ENCODE results near the gene EIF5.

The EIF5 gene

DNA sequence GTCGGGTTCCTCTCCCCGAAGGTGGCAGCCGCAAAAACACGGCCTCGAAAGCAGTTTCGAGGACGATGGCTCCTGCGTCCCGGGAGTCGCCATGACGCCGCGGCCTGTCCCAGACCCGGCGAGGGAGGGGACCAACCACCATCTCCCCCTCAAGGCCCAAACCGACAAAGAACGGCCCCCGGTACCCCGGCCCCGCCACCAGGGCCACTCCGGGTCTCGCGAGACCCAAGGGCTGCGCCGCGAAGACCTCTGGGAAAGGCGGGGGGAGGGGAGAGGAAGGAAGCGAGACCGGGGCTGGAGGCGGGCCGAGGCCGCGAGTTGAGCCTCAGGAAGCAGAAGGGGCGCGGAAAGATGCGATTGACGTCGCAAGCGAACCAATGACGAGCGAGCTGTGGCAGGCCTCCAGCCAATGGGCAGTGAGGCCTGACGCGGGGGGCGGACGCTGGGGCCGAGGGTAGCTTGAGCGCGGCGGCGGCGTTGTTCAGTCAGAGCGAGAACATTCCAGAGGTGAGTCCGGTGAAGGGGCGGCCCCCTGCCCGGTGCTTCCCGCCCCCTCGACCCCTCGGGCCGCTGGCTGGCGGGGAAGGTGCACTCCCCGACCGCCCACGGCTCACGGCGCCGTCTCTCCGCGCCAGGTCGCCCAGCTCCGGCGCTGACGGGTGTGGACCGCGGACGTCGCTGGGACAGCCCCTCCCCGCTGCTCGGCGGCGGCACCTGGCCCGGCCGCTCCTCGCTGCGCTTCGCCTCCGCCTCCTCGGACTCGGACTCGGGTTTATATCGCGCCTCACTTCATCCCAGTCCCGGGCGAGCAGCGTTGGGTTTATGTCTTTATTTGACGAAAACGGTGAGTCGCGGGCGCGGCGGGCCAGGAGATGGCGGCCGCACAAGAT lies at the start of gene EIF5:
Gene EIF5 (plus strand): TSS at position 484 of the 890 bp plus-strand sequence. CDS start 1,624 bp downstream, outside the sequence.
- DNase-seq (ENCODE audit: low read depth): peak; percentile 99

DNA sequence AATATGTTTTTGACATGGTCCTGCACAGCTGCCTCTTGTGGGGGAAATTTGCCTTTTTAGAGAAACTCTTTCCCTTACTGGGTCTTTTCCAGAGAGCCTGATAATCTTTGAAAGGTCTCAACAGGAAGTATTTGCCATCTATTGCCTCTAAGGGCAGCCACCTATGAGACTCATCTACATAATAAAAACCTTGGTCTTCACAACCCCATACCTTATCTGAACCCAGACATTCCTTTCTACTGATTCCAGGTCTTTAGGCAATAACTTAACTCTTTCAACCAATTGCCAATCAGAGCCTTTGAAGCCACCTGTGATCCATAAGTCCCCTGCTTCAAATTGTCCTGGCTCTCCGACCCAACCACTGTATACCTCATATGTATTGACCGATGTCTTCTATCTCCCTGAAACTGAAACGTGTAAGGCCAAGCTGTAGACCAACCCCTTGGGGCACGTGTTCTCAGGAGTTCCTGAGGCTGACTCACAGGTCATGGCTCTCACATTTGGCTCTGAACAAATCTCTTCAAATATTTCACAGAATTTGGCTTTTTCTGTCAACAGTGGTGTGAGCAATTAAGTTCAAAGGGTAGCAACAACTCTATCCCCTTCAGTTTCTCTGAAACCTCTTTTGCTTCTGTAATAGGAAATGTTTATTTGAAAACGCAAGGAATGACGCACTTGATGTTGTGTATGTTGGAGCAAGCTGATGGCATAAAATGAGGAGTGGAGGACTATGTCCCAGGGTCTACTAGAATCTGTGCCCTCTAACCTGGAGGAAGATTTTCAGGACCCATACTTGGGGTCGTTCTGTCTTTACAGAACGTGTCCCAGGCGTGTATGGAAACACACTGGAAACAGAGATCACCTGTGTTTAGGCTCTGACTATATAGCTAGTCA lies 49.2 kb upstream of the EIF5 start:
- DNase-seq (ENCODE audit: low read depth): no peak

DNA sequence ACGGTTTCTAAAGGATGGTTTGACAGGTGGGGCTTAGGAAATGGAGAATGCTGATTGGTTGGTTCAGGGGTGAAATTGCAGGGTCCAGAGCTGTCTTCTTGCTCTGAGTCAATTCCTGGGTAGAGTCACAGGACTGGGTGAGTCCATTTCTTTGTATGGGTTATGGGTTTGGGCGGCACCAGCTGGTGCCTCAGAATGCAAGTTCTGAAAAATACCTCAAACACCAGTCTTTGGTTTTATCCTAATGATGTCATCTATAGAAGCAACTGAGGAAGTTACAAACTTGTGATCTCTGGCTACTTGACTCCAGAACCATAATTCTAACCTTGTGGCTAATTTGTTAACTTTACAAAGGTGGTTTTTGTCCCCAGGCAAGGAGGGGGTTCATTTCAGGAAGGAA lies 47.6 kb upstream of the EIF5 start:
- no peak for DNase-seq (ENCODE audit: low read depth)

DNA sequence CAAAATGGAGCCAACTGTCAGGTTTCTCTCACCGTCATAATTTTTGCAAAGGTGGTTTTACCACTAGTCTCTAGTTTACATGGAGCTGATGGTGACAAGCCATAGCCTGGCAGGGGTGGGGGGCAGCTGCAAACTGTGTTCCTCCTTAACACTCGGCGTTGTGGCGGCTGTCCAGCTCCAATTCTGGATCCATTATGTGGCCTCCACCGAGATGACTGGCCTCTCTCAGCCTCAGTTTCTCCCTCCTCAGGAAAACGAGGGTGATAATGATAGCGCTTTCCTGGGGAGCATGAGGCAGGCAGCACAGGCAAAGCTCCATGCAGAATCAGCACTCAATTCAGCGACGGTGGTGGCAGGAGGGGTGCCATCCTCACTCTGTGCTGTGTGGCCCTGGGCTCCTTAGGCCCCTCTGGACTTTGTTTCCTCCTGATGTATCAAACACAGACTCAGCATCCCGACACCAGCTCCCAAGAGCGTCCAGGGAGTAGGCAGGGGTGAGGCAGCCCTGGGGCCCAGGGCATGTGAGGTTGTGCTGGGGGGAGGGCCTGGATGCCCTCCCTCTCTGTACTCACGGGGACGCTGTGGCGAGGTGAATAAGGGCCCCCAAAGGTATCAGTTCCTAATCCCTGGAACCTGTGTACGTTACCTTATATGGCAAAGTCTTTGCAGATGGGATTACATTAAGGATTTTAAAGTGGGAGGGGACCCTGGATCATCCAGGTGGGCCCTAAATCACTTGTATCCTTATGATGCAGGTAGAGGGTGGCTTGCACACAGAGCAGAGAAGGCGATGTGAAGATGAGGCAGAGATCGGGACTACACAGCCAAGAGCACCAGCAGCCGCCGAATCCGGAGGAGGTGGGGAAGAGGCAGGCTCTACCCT lies 46.8 kb upstream of the EIF5 start:
- DNase-seq (ENCODE audit: low read depth): no peak

DNA sequence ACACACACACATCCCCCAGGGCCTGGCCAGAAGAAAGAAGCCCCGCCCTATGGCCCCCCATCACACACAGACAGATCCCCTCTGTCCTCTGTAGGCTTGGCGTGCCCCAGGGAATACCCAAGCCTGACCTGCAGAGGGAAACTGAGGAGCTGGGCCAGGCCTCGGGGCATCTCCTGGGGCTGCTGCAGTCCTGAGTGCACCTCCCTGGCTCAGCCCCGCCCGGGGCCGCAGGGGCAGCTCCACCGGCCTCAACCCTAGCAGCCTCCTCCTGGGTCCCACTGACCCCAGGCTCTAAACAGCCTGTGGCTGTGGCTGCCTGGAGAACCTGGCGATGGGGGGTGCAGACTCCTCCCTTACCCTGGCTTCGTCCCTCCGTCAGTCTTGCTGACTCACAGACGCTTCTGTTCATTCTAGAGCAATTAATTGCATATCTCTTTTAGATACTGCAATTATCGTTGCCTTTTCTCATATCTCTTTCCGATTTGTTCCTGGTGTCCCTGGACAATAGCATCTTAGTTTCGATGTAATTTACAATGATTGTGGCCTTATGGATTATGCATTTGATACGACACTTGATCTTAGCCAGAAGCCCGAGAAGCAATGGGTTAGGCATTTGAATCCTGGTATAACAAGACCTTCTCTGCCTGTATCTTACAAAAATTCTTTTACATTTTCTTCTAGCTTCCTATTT lies 45.8 kb upstream of the EIF5 start:
- DNase-seq (ENCODE audit: low read depth): no peak

DNA sequence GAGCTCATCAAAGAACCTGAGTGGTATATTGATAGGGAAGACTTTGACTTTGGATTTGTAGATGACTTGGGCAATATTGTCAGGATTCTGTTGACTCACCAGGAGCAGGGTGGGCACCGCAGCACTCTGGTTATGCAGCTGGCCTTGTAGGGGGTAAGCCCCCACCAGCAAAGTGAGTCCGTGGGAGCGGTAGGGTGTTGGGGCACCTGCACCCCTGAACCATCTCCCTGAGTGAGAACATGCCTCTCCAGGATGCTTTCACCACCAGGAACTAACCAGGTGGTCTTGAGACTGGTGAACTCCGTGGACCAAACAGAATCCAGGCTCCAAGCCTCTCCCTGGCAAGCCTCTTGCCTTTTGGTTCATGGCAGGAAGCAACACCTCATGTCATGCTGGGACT lies 44.0 kb upstream of the EIF5 start:
- no peak for DNase-seq (ENCODE audit: low read depth)

DNA sequence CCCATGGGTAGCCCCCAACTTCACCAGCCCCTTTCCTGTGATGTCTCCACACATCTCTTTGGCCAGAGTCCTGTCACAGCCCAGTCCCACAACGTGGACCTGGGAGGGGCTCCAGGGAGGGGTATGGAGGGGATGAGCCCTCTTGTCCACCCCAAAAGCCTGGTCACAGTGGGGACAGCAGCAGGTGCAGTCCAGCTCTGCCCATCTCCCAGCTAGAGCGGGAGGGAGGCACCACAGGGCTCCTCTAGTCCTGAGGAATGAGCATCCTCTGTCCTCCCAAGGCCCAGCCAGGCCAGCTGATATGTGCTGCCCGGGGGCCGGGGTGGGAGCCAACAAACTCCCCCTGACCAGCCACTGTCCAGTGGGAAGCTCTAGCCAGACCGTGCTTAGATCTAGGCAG lies 43.5 kb upstream of the EIF5 start:
- DNase-seq (ENCODE audit: low read depth): no peak

DNA sequence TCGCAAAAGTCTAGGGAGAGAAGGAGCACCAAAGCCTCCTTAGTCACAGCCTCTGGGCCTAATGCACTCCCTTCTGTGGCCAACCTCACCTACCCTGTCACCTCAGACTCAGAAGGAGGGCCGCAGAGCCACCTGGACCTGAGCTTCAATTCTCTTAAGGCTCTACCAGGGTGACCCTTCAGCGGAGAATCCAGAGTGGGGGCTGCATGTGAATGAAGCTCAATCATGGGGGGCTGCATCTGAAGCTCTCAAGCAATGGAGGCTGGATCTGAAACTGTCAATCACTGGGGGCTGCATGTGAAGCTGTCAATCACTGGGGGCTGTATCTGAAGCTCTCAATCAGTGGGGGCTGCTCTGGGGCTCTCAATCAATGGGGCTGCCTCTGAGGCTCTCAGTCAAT lies 43.1 kb upstream of the EIF5 start:
- no peak for DNase-seq (ENCODE audit: low read depth)

DNA sequence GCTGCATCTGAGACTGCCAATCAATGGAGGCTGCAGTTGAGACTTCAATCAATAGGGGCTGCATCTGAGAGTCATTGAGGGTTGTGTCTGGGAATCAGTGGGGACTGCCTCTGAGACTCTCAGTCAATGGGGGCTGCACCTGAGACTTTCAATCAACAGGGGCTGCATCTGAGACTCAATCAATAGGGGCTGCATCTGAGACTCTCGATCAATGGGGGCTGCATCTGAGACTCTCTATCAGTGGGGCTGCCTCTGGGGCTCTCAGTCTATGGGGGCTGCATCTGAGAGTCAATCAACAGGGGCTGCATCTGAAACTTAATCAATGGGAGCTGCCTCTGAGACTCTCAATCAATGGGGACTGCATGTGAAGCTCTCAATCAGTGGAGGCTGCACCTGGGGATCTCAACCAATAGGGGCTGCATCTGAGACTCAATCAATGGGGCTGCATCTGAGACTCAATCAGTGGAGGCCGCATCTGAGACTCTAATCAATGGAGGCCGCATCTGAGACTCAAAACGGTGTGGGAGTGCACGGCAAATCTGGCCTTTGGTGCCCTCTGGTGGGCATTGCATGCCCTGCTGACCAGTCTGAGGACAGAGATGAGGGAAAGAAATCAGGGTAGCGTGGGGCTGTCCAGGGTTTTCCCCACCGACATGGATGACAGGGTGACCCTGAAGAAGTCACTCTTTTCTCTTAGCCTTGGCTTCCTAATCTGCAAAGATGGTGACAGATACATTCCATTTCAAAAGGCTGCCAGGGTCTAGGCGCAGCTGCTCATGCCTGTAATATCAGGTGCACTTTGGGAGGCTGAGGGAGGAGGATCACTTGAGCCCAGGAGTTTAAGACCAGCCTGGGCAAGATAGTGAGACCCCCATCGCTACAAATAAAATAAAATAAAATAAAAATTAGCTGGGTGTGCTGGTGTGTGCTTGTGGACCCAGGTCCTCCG lies 41.3 kb upstream of the EIF5 start:
- peak; percentile 53 for DNase-seq (ENCODE audit: low read depth)

DNA sequence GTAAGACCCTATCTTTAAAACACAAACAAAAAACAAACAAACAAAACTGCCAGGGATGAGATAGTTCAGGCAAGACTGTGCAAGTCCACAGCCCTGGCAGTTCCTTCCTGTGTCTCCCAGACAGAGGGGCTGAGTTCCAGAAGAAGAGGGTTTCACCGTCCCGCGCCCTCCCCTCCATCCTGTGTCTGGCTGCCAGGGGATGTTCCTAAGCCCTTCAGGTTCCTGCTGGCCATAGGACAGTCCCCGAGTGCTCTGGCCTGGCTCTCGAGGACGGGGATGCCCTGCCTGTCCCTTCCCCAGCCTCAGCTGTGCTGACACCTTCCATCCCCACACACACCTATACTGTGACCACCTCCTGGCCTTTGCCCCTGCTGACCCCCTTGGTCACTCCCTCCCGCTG lies 40.6 kb upstream of the EIF5 start:
- no peak for DNase-seq (ENCODE audit: low read depth)

DNA sequence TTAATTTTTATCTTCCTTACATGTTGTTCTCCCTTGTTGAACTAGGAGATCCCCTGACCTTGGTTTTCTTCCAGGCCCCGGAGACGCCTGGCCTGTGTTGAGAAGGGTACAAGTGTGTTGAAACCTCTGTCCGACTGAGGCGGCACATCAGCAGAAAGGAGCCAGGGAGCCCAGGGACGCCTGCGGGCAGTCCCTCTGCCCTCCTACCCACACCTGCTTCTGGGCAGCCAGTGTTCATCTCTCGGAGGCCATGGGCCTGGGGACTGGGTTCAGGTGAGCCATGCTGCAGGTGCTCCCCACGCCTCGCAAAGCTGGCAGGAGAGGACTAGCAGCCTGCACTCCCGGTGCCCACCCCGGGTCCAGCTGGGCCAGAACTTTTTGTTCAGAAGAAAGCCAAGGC lies 39.9 kb upstream of the EIF5 start:
- no peak for DNase-seq (ENCODE audit: low read depth)

DNA sequence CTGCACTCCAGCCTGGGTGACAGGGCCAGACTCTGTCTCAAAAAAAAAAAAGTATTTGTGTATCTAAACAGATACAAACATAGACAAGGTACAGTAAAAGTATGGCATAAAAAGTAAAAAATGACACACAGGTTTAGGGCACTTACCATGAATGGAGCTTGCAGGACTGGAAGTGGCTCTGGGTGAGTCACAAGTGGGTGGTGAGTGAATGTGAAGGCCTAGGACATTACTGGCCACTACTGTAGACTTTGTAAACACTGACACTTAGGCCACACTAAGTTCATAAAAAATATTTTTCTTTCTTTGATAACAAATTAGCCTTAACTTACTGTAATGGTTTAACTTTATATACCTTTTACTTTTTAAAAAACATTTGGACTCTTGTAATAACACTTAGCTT lies 38.0 kb upstream of the EIF5 start:
- DNase-seq (ENCODE audit: low read depth): no peak

DNA sequence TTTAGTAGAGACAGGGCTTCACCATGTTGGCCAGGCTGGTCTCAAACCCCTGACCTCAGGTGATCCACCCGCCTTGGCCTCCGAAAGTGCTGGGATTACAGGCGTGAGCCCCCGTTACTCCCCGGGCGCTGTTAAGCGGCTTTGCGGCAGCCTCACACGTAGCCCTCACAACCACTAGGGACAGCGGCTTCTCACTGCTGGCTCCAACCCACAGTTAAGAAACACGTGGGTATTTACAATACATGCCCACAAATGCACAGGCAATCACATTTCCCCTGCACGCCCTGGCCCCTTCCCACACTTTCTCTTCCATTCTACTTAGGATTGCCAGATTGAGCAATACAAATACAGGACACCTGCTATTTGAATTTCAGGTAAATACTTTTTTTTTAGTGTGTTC lies 37.0 kb upstream of the EIF5 start:
- no peak for DNase-seq (ENCODE audit: low read depth)

DNA sequence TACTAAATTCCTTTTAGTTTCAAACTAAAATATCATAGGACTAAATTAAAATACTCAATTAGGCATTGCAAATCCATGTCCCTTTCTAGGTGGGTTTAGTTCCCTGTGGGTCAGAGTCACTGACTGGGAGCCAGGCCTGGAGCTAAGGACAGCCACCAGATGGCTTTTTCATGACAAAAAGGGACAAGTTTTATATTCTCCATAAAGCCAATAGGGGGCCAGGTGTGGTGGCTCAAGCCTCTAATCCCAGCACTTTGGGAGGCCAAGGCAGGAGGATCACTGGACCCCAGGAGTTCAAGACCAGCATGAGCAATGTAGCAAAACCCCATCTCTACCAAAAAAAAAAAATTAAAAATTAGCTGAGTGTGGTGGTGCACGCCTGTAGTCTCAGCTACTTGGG lies 35.4 kb upstream of the EIF5 start:
- DNase-seq (ENCODE audit: low read depth): no peak

DNA sequence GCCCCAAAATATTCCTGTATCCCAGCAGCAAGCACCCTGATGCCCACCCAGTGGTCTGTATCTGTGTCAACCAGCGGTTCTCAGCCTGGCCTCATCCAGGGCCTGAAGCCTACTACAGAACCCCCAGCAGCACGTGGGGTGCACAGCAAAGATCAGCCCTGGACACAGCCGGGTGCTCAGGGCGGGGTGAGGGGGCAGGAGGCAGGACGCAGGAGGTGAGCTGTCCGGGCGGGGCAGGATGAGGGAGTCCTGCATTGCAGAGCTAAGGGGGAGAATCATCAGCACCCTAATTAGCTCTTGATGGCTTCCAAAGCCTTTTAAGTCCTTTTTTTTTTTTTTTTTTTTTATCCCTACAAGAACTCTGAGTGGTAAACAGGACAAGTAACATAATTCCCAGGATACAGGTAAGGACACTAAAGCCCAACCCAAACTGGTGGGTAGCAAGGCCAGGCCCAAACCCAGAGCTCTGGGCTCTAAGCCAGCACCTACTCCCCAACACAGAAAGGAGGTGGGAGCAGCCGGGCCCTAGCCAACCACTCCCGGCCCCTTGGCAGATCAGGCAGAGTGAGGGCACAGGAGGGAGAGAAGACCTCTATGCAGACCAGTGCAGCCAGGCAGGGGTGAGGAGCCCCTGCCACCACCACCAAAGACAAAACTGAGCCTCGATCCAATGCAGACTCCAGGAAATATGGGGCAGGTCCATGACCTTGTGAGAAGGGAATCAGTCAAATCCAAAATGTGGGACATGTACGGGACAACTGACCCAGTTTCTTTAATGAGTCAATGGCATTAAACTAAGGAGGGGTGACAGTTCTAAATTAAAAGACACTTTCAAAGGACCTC lies 32.3 kb upstream of the EIF5 start:
- DNase-seq (ENCODE audit: low read depth): no peak

DNA sequence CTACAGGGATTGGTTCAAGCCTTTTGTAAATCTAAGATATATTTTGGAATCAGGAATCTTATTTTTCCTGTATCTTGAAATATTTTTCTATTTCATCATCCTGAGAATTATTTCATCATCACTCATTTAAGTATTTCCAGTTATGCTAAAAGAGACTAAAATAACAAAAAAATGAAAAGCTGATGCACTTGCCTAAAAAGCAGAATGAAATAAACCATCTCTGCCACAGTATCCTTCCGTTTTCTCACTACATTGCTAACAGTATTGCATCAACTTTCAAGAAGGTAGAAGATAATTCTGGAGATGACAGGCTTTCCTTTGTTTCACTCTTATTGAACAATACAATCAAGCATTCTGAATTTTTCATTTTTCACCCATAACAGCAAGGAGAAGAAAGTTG lies 31.1 kb upstream of the EIF5 start:
- no peak for DNase-seq (ENCODE audit: low read depth)

DNA sequence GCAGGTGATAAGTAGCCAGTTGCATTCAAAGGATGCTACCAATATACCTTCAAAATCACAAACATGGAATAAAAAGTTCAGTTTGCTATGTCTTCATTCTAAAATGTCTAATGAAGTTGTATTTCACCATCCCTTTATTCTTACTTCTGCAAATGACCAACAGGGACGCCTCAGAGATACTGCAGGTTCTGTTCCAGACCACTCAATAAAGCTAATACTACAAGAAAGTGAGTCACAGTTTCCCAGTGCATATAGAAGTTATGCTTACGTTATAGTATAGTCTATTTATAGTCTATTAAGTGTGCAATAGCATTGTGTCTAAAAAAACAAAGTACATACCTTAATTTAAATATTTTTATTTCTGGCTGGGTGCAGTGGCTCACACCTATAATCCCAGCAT lies 29.3 kb upstream of the EIF5 start:
- DNase-seq (ENCODE audit: low read depth): no peak

DNA sequence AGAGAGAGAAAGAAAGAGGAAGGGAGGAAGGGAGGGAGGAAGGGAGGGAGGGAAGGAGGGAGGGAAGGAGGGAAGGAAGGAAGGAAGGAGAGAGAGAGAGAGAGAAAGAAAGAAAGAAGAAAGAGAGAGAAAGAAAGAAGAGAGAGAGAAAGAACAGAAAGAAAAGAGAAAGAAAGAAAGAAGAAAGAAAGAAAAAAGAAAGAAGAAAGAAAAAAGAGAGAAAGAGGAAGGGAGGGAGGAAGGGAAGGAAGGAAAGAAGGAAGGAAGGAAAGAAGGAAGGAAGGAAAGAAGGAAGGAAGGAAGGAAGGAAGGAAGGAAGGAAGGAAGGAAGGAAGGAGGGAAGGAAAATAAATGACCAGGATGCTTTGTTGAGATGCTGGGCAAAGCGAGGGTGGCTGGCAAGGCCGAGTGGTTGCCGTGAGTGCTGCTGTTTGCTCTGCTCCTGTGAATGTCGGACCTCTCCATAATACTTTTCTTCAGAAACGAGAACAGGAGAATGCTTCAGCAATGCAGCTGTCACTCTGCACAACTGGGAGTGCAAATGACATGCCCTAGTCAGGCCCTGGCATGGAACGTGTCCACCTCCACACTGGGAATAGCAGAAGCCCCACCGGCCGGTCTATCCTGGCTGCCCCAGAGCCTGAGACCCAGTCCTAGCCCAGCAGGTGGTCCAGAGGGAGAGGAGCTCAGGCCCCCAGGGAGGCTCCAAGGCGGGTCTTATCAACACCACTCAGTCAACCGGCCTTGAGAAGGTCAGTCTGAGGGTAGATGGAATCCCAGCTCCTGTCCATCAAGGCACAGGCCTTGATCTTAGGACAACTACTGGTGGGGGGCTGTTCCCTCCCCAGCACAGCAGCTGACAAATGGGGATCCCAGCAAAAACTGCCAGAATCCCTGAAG lies 25.1 kb upstream of the EIF5 start:
- DNase-seq (ENCODE audit: low read depth): no peak

All from activated gamma-delta T cell treated with anti-CD3 and anti-CD28 coated beads, Interleukin-2, amount 50 U/mL, for 16 hours (primary cell).